IgD-negative memory B cell (primary cell): ENCODE measurements around the gene PTGES2. TPM values are rescaled to one million over a fixed set of nuclear protein-coding genes. Genes with fewer than 3 reads are reported as not detected.
A peak's percentile ranks its signal among the peaks of the same experiment; 100 is the strongest.
"Not testable (repeated sequence)": the region's sequence is repeated elsewhere in the genome, so short reads cannot be mapped to it uniquely, and the experiment has no call there.

ENCODE experiments used
- H3K27ac Mint-ChIP-seq, 3 donors: one replicate each; pipeline ENCODE4 v1.8.0; 2020 to 2022; ENCODE audit warnings: mild to moderate bottlenecking in 3 of 3, mixed read lengths in 3 of 3, moderate library complexity in 1 of 3
- H3K27me3 Mint-ChIP-seq: one replicate; pipeline ENCODE4 v1.8.0; 2021; ENCODE audit warnings: mixed read lengths
- H3K36me3 Mint-ChIP-seq: one replicate; pipeline ENCODE4 v1.8.0; 2020; ENCODE audit warnings: mild to moderate bottlenecking, mixed read lengths
- H3K4me1 Mint-ChIP-seq, 3 donors: one replicate each; pipeline ENCODE4 v1.8.0; 2020 to 2022; ENCODE audit warnings: mixed read lengths in 3 of 3, mild to moderate bottlenecking in 1 of 3
- H3K4me3 Mint-ChIP-seq, 4 donors: one replicate each; pipeline ENCODE4 v1.8.0; 2020 to 2022; ENCODE audit warnings: mild to moderate bottlenecking in 4 of 4, mixed read lengths in 4 of 4, moderate library complexity in 3 of 4
- H3K9me3 Mint-ChIP-seq, 3 donors: one replicate each; pipeline ENCODE4 v1.8.0; 2020 to 2021; ENCODE audit warnings: mixed read lengths in 3 of 3, mild to moderate bottlenecking in 1 of 3
- polyA plus RNA-seq: library from polyadenylated mRNA; unstranded; fragments of 300-500 nt; fragmentation: Illumina TruSeq; gene quantifications from one replicate; pipeline ENCODE4 v1.2.3, GENCODE V29; 2021

The PTGES2 gene
- polyA plus RNA-seq, 1 donor from 2014 or later: 57.4 TPM

- Mint-ChIP-seq H3K9me3 (no peaks in the 10 kb centered on the region), H3K4me3 (no peak overlapping the region), H3K27me3 (no peaks in the 10 kb centered on the region), H3K27ac (no peak overlapping the region), H3K36me3 (no peaks in the 10 kb centered on the region), H3K4me1 (peaks cover 17 to 19% (median 18%) of the 10 kb centered on the region in 3 donors)
Observed at GRCh38 chr9:128120741-128121465, 6.6 kb downstream of the PTGES2 start.

- peaks cover 16 to 20% (median 16%) of the 10 kb centered on the region in 3 donors for H3K4me1 Mint-ChIP-seq
- no peaks in the 10 kb centered on the region for H3K9me3 Mint-ChIP-seq
- H3K27ac Mint-ChIP-seq: no peak overlapping the region
- peak overlapping the region in 1 of 4 donors; percentile 38 for H3K4me3 Mint-ChIP-seq
- no peaks in the 10 kb centered on the region for H3K27me3 Mint-ChIP-seq
- H3K36me3 Mint-ChIP-seq: no peaks in the 10 kb centered on the region
Observed at GRCh38 chr9:128120061-128120740, 7.3 kb downstream of the PTGES2 start.

GRCh38 chr9:128118971-128119665 is 8.4 kb downstream of the PTGES2 start:
- H3K27ac Mint-ChIP-seq: peak overlapping the region in 1 of 3 donors; percentile 77
- H3K36me3 Mint-ChIP-seq: no peaks in the 10 kb centered on the region
- H3K9me3 Mint-ChIP-seq: no peaks in the 10 kb centered on the region

GRCh38 chr9:128118472-128118857 is 9.1 kb downstream of the PTGES2 start:
- Mint-ChIP-seq H3K4me1 (peaks cover 12 to 15% (median 14%) of the 10 kb centered on the region in 3 donors), H3K36me3 (no peaks in the 10 kb centered on the region), H3K27me3 (no peaks in the 10 kb centered on the region), H3K4me3 (no peak overlapping the region), H3K9me3 (no peaks in the 10 kb centered on the region), H3K27ac (peak overlapping the region in 1 of 3 donors; percentile 77)

More at GRCh38 chr9:128118971-128119665, 8.4 kb downstream of the PTGES2 start:
- Mint-ChIP-seq H3K4me1 (peaks cover 13 to 15% (median 14%) of the 10 kb centered on the region in 3 donors), H3K4me3 (no peak overlapping the region), H3K27me3 (no peaks in the 10 kb centered on the region)

GRCh38 chr9:128117613-128118471 is 9.7 kb downstream of the PTGES2 start:
- Mint-ChIP-seq H3K4me1 (peaks cover 12 to 15% (median 14%) of the 10 kb centered on the region in 3 donors), H3K27me3 (no peaks in the 10 kb centered on the region), H3K27ac (peak overlapping the region; percentile 50 to 95 (median 63)), H3K9me3 (no peaks in the 10 kb centered on the region), H3K4me3 (peak overlapping the region in 2 of 4 donors; percentile 32 to 46), H3K36me3 (no peaks in the 10 kb centered on the region)

- H3K27ac Mint-ChIP-seq: peak overlapping the region; percentile 87 to 98 (median 95)
- no peaks in the 10 kb centered on the region for H3K27me3 Mint-ChIP-seq
- H3K9me3 Mint-ChIP-seq: no peaks in the 10 kb centered on the region
- peaks cover 12 to 15% (median 14%) of the 10 kb centered on the region in 3 donors for H3K4me1 Mint-ChIP-seq
- H3K36me3 Mint-ChIP-seq: no peaks in the 10 kb centered on the region
- H3K4me3 Mint-ChIP-seq: peak overlapping the region; percentile 42 to 90 (median 66)
Observed at GRCh38 chr9:128116104-128117083, 11.1 kb downstream of the PTGES2 start.

GRCh38 chr9:128115187-128116103 is 12.1 kb downstream of the PTGES2 start:
- no peaks in the 10 kb centered on the region for H3K27me3 Mint-ChIP-seq
- H3K9me3 Mint-ChIP-seq: no peaks in the 10 kb centered on the region
- peak overlapping the region; percentile 42 to 90 (median 66) for H3K4me3 Mint-ChIP-seq
- H3K27ac Mint-ChIP-seq: peak overlapping the region; percentile 87 to 98 (median 95)
- H3K4me1 Mint-ChIP-seq: peaks cover 12 to 16% (median 15%) of the 10 kb centered on the region in 3 donors
- no peaks in the 10 kb centered on the region for H3K36me3 Mint-ChIP-seq

GRCh38 chr9:128114326-128115186 is 13.0 kb downstream of the PTGES2 start:
- peak overlapping the region in 2 of 4 donors; percentile 17 to 39 for H3K4me3 Mint-ChIP-seq
- peaks cover 12 to 16% (median 15%) of the 10 kb centered on the region in 3 donors for H3K4me1 Mint-ChIP-seq
- H3K36me3 Mint-ChIP-seq: no peaks in the 10 kb centered on the region
- H3K27ac Mint-ChIP-seq: peak overlapping the region in 2 of 3 donors; percentile 53 to 87
- no peaks in the 10 kb centered on the region for H3K27me3 Mint-ChIP-seq
- no peaks in the 10 kb centered on the region for H3K9me3 Mint-ChIP-seq

GRCh38 chr9:128113526-128114325 is 13.8 kb downstream of the PTGES2 start:
- Mint-ChIP-seq H3K27ac (peak overlapping the region in 1 of 3 donors; percentile 87), H3K27me3 (no peaks in the 10 kb centered on the region), H3K4me1 (peaks cover 12 to 16% (median 15%) of the 10 kb centered on the region in 3 donors), H3K4me3 (peak overlapping the region in 1 of 4 donors; percentile 77), H3K9me3 (no peaks in the 10 kb centered on the region), H3K36me3 (no peaks in the 10 kb centered on the region)

GRCh38 chr9:128111726-128112125 is 15.8 kb downstream of the PTGES2 start:
- peaks cover 10 to 12% (median 10%) of the 10 kb centered on the region in 3 donors for H3K4me1 Mint-ChIP-seq
- H3K9me3 Mint-ChIP-seq, H3K27me3 Mint-ChIP-seq, H3K36me3 Mint-ChIP-seq, H3K4me3 Mint-ChIP-seq: not testable (repeated sequence)
- peak overlapping the region in 2 of 3 donors; percentile 16 to 66 for H3K27ac Mint-ChIP-seq

GRCh38 chr9:128109050-128109709 is 18.3 kb downstream of the PTGES2 start:
- Mint-ChIP-seq H3K9me3 (no peaks in the 10 kb centered on the region), H3K27me3 (no peaks in the 10 kb centered on the region), H3K27ac (peak overlapping the region in 1 of 3 donors; percentile 73), H3K4me3 (no peak overlapping the region), H3K36me3 (no peaks in the 10 kb centered on the region), H3K4me1 (peaks cover 0 to 2% (median 2%) of the 10 kb centered on the region in 3 donors)
